GM21381 (cell line): ENCODE results near the gene NUP210.
A peak's percentile ranks its signal among the peaks of the same experiment; 100 is the strongest.

ENCODE experiments used
- ATAC-seq: cut with Tn5 transposase; IDR thresholded peaks from one replicate; pipeline ENCODE4 v1.9.1; 2021; ENCODE audit warnings: mild to moderate bottlenecking, moderate library complexity; ENCODE audit not compliant: unreplicated experiment

Gene NUP210

GRCh38 chr3:13332158-13332557, 88.0 kb downstream of the NUP210 start:
- ATAC-seq, result peak; percentile 91

DNA sequence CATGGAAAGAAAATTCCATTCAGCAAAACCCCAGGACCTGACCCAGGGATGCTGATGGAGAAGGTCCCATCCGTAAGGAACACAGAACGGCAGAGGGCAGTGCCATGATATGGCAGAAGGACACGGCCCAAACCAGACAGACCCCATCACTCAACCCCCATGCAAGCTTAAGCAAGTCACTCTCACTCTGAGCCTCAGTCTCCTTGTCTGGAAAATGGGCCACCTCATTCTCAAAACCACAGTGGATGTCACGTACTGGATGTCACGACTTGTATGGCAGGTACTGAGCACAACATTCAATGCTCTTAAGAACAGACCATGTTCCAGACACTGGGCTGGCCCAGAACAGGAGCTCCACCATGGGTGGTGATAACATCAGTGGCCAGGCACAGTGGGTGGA, 90.4 kb downstream of the NUP210 start:
- no peak for ATAC-seq

GRCh38 chr3:13325892-13326443, 94.2 kb downstream of the NUP210 start:
- no peak for ATAC-seq

DNA sequence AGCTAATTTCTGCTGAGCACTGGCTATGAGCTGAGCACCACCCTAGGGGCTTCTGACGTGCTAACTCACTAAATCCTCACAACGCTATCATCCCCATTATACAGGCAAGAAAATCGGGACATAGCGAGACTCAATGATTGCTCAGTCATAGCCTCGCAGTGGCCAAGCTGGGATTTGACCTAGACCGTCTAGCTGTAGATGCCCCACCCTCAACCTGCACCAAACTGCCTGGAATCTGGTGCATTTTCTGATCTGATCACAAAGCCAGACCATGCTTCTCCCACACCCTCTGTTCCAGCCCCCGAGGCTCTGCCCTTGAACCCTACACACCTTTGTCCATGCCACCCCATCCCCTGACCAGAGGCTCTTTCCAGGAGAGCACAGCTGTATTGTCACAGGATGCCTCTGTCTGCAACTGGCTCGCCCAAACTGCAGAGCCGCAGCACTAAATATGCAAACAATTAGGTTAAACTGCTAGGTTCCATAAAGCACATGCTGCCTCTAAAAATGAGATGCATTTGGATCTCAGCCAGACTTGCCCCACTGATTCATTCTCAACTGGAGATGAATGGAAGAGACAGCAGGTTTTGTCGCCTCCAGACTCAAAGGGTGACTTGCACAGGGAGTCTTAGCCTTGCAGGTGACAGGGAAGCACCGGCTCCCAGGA, 95.2 kb downstream of the NUP210 start:
- no peak for ATAC-seq

GRCh38 chr3:13323822-13324221, 96.3 kb downstream of the NUP210 start:
- ATAC-seq, result no peak

GRCh38 chr3:13322324-13322723, 97.8 kb downstream of the NUP210 start:
- ATAC-seq, result no peak

- no peak for ATAC-seq
Measured at GRCh38 chr3:13319564-13320220, 100.4 kb downstream of the NUP210 start.

DNA sequence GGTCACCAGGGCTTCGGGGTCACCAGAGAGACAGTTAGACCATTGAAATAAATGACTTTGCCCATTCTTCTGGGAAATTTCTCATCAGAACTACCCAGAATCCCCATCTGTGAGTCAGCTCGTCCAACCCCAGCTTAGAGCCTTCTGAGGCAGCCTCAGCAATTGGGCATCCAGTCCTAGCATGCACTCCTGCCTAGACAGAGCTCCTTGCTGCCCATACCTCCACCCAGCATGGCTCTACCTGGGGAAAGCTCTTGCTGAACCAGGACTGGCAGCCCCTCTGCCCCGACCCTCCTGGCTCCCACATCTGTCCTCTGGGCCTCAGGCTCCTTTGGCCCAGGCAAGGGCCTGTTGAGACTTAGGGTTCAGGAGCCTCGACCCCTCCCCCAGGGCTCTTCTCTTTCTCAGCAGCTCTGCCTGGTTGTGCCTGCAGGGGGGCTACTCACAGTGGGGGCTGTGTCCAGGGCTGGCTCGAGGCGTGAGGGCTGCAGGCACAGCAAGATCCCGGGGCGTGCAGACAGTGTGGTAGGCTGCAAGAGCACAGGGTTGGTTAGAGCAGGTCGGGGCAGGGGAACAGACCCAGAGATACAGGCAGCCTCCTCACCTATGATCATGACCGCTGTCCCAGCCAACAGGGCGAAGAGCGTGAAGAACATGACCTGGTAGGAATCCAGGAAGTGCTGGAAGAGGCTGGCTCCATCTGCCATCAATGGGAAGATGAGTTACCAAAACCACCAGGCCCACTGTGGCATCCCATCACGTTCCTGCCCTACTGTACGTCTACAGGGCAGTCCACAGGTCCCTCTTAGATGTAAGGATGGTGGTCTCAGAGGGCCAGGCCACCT, 101.3 kb downstream of the NUP210 start:
- ATAC-seq, result no peak

- no peak for ATAC-seq
Measured at GRCh38 chr3:13317596-13318320, 102.4 kb downstream of the NUP210 start.

DNA sequence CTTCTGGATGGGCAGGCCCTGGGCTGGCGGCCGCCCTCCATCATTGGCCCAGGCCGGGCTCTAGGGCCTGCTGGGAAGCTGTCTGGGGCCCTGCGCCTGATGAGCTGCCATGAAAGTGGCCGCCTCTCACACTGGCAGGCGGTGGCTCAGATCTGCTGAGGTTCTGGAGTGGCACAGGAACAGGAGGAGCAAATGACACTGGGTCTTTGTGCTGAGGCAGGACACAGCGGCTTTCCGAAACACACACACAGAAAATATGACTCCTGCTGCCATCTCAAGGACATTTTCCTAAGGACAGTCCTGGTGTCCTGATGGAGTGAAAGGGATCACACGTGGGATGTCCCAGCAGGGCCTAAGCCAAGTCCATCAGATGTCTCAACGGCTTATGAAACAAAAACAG, 103.5 kb downstream of the NUP210 start:
- no peak for ATAC-seq

DNA sequence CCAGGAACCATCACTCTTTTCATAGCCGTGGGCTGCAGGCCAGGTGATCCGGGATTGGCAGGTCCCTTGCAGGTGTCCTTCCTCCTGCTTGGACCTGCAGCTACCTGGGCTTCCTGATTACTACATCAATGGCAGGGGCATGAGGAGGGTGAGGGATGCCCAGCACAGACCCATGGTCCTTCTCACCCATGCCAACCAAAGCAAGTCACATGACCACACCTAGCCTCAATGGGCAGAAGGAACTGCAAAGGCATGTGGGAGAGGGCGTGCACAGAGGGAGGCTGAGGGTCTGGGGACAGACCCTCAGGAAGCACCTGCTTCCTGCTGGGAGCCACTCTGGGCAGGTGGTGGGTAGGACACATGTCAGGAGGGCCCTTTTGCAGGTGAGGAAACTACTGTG, 105.2 kb downstream of the NUP210 start:
- no peak for ATAC-seq

GRCh38 chr3:13313813-13314212, 106.3 kb downstream of the NUP210 start:
- ATAC-seq, result no peak

GRCh38 chr3:13309004-13309403, 111.1 kb downstream of the NUP210 start:
- ATAC-seq, result no peak

DNA sequence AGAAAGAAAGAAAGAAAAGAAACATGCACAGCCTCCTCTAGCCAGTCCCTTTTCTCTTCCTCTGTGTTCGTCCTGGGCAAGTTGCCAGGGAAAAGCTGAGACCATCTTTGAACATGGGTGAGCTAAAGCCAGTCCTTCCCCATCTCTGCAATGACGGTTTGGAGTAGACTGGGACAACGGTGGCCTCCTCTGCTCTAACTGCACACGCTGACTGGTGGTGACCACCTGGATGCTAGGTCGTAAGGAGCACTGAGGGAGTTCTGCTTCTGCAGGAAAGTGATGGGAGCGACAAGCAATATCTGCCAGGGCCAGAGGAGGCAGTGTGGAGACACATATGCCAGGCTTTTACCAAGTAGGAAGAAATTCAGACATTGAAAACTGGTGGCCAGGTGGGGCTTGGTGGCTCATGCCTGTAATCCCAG, 111.7 kb downstream of the NUP210 start:
- no peak for ATAC-seq

DNA sequence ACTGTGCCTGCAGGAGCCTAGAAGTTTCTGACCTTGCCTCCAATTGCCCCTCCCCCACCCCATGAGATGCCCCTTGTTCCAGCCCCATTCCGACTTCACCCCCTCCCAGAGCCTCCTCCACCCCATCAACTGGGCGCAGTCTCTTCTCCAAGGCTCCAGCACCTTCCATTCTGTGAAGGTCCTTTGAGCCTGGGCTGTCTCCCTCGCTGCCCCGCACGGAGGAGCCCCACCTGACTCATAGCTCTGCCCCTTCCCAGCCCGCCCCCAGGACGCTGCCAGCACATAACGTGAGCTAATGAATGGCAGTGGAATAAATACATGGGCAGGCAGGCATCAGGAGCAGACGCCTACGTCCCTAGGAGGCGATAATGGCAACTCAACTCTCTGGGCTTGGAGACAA, 113.1 kb downstream of the NUP210 start:
- no peak for ATAC-seq

- no peak for ATAC-seq
Measured at GRCh38 chr3:13305623-13306022, 114.5 kb downstream of the NUP210 start.

DNA sequence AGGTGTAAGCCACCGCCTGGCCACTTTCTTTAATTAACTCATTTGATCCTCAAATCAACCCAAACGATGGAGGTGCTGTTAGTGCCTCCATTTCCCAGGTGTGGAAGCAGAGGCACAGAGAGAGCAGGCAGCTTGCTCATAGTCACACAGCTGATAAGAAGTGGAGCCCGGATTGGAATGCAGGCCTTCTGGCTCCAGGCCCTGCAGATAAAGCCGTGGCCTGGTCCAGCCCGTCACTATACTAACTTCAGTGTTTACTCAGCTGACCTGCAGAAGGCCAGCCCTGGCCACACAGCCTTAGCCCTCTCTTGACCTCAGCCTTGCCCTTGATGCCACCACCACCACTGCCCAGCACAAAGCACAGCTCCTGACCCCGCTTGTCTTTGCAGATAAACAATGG, 116.7 kb downstream of the NUP210 start:
- ATAC-seq, result no peak

DNA sequence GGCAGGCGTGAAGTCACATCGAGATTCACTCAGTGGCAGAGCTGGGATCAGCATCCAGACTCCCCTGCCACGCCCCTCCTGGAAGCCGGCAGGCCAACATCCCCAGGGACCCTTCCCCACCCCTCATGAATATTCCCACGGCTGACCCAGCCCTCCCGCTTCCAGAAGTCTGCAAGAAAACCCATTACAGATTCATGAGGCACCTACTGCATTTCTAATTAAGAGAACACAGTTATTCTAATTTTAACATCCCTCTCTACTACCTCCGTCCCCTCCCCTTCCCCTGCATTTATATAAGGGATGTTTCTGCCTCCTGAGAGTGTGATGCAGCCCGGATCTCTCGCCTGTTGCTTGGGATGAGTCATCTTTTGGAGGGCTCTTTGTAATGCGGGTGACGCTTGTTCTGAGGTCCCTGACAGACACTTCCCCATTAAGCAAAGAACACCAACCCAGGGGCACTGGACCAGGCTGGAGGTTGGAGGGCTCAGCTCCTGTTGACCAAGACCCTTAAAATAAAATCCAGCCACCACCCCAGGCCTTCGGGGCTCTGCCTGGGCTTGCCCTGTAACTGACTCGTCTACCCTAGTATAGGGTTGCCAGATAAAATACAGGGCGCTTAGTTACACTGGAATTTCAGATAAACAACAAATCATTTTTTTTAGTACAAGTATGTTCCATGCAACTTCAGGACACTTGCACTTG, 118.7 kb downstream of the NUP210 start:
- ATAC-seq, result no peak

- ATAC-seq, result no peak
Measured at GRCh38 chr3:13300546-13301285, 119.4 kb downstream of the NUP210 start.
